Testis (tissue), 3 donors: ENCODE results near the gene LTB4R. TPM values are rescaled to one million over a fixed set of nuclear protein-coding genes. Genes with fewer than 3 reads are reported as not detected.

ENCODE experiments used
- DNase-seq: peaks from one replicate; pipeline ENCODE4 v3.0.0-alpha.2; 2019
- H3K27ac ChIP-seq, 2 donors: fragments of 200-600 bp; sonication (generic); one replicate each; pipeline ENCODE4 v1.5.1; 2019
- H3K27me3 ChIP-seq: fragments of 200-600 bp; sonication (generic); one replicate; pipeline ENCODE4 v1.5.1; 2019
- H3K36me3 ChIP-seq: fragments of 200-600 bp; sonication (generic); one replicate; pipeline ENCODE4 v1.5.1; 2017; ENCODE audit warnings: low read depth; ENCODE audit errors: missing control alignments
- H3K4me1 ChIP-seq: fragments of 200-600 bp; sonication (generic); one replicate; pipeline ENCODE4 v1.5.1; 2019
- H3K4me3 ChIP-seq, 2 donors: fragments of 200-600 bp; sonication (generic); one replicate each; pipeline ENCODE4 v1.5.1; 2017 to 2019
- H3K9me3 ChIP-seq: fragments of 200-600 bp; sonication (generic); one replicate; pipeline ENCODE4 v1.5.1; 2017
- POLR2A ChIP-seq: fragments of 450-650 bp; IDR thresholded peaks from one replicate; pipeline ENCODE4 v1.6.1; 2017; ENCODE audit warnings: antibody characterized with exemption, mild to moderate bottlenecking, moderate library complexity
- WGBS, 2 donors: methylation state at CpG; one replicate each; pipeline ENCODE4 v1.1.5; 2018; 5-methylcytosine and 5-hydroxymethylcytosine counted together
- intact Hi-C: fragments of 100-400 bp; cut with DNase I; formaldehyde crosslinking; loops from one replicate; pipeline ENCODE4 v1.15.1; 2023; ENCODE audit warnings: low total_unique reads
- polyA plus RNA-seq: library from polyadenylated mRNA; stranded (reverse); fragments of 350-450 nt; fragmentation: Illumina TruSeq; extraction: RNeasy Lipid Tissue Mini Kit (QIAGEN cat#74804); gene quantifications from one replicate; pipeline ENCODE4 v1.2.3, GENCODE V29; 2014; ENCODE audit warnings: low read depth, low replicate concordance; ENCODE audit not compliant: insufficient read depth
- small RNA-seq, 2 donors: library from RNA; depleted of rRNA; stranded (forward); fragments of <200 nt; gene quantifications; one replicate each; pipeline ENCODE3, GENCODE V24; 2016
- total RNA-seq, 2 donors: library from RNA; depleted of rRNA; stranded (reverse); fragments of >200 nt; gene quantifications; one replicate each; pipeline ENCODE4 v1.2.3, GENCODE V29; 2016
- TF ChIP-seq, protein P1 (sequence below), 3 experiments: fragments of 450-650 bp in 2 of 3; fragments of 200-600 bp in 1 of 3; sonication (generic) in 1 of 3; IDR thresholded peaks; one replicate each; pipeline ENCODE4 v1.5.1; 2016 to 2019; ENCODE audit warnings: antibody characterized with exemption in 3 of 3, mild to moderate bottlenecking in 2 of 3, moderate library complexity in 1 of 3

Gene LTB4R
- total and polyA plus RNA-seq, 3 donors from 2014 or later, result 5.5 to 10.9 (median 10.3) TPM

DNA sequence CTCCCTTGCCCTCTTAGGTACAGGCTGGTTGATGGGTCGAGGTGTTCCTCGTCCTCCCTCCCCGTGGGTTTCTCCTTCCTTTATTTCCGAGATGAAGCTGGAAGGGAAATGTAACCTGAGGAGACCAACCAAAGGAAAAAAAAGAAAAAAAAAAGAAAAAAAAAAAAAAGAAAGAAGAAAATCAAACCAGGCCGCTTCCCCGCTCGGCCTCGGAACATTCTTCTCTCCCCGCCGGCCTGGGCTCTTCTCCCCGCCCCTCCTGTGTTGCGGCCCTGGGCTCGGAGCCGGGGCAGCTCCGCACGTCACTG, 55.1 kb downstream of the LTB4R start:
- no peaks in the 10 kb centered on the region for H3K36me3 ChIP-seq
- no peaks in the 10 kb centered on the region for H3K27me3 ChIP-seq
- 0% methylated on average over 16 of the region's 16 CpGs for WGBS, 2 donors
- TF ChIP-seq, protein P1, sequence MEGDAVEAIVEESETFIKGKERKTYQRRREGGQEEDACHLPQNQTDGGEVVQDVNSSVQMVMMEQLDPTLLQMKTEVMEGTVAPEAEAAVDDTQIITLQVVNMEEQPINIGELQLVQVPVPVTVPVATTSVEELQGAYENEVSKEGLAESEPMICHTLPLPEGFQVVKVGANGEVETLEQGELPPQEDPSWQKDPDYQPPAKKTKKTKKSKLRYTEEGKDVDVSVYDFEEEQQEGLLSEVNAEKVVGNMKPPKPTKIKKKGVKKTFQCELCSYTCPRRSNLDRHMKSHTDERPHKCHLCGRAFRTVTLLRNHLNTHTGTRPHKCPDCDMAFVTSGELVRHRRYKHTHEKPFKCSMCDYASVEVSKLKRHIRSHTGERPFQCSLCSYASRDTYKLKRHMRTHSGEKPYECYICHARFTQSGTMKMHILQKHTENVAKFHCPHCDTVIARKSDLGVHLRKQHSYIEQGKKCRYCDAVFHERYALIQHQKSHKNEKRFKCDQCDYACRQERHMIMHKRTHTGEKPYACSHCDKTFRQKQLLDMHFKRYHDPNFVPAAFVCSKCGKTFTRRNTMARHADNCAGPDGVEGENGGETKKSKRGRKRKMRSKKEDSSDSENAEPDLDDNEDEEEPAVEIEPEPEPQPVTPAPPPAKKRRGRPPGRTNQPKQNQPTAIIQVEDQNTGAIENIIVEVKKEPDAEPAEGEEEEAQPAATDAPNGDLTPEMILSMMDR (IDR thresholded peaks at IDR 0.05), result no peak
- TF ChIP-seq POLR2A, result no peak
- H3K27ac ChIP-seq, result peak overlapping the region; percentile 80 to 87
- H3K4me1 ChIP-seq, result peaks cover 16% of the 10 kb centered on the region
- intact Hi-C loops, result loop anchor here (5.0 kb wide), 1 partner anchor 66 kb away; no protein-coding TSS in a partner anchor
- no peak for DNase-seq
- no peaks in the 10 kb centered on the region for H3K9me3 ChIP-seq
- H3K4me3 ChIP-seq, result peak overlapping the region; percentile 19 to 62

GRCh38 chr14:24366721-24367513, 55.6 kb downstream of the LTB4R start:
- intact Hi-C loops, result loop anchor here (5.0 kb wide), 1 partner anchor 65 kb away; no protein-coding TSS in a partner anchor
- Histone ChIP-seq H3K9me3 (no peaks in the 10 kb centered on the region), H3K4me3 (peak overlapping the region; percentile 19 to 62), H3K4me1 (peaks cover 16% of the 10 kb centered on the region), H3K27me3 (no peaks in the 10 kb centered on the region), H3K27ac (peak overlapping the region; percentile 80 to 87), H3K36me3 (no peaks in the 10 kb centered on the region)
- peak; percentile 88 for DNase-seq
- WGBS, 2 donors, result 0 to 1% methylated on average over 27 to 40 of the region's 40 CpGs
- TF ChIP-seq, protein P1 (IDR thresholded peaks at IDR 0.05), result no peak
- TF ChIP-seq POLR2A, result peak; percentile 9

Small RNA genes lying within 50 kb of the gene (small RNA-seq; reads per million reads assigned to genes)
- gene RF00026, result 0 reads per million in 2 donors

Other genes starting within 250 kb of the LTB4R start
Only the 30 nearest of the 33 such genes appear.
- 10 to 100 TPM; 67.6 to 68.0 TPM for gene DCAF11, start 196.7 kb upstream of the LTB4R start, total RNA-seq
- 77.4 TPM for gene DCAF11, start 196.7 kb upstream of the LTB4R start, polyA plus RNA-seq
- 1 to 10 TPM; 6.6 to 8.3 TPM for gene NRL, start 196.6 kb upstream of the LTB4R start, total RNA-seq
- gene NRL, start 196.6 kb upstream of the LTB4R start, polyA plus RNA-seq, result 8.2 TPM
- gene FITM1, start 180.8 kb upstream of the LTB4R start, total RNA-seq, result 1 to 10 TPM; 2.2 to 3.5 TPM
- 3.7 TPM for gene FITM1, start 180.8 kb upstream of the LTB4R start, polyA plus RNA-seq
- gene PSME1, start 175.3 kb upstream of the LTB4R start, total RNA-seq, result 10 to 100 TPM; 43.3 to 63.9 TPM
- 101 TPM for gene PSME1, start 175.3 kb upstream of the LTB4R start, polyA plus RNA-seq
- gene EMC9, start 169.9 kb upstream of the LTB4R start, total RNA-seq, result 10 to 100 TPM; 15.2 to 23.9 TPM
- 33.7 TPM for gene EMC9, start 169.9 kb upstream of the LTB4R start, polyA plus RNA-seq
- 10 to 100 TPM; 49.8 to 78.1 TPM for gene PSME2, start 164.9 kb upstream of the LTB4R start, total RNA-seq
- 122 TPM for gene PSME2, start 164.9 kb upstream of the LTB4R start, polyA plus RNA-seq
- gene RNF31, start 164.0 kb upstream of the LTB4R start, total RNA-seq, result 10 to 100 TPM; 94.5 to 96.8 TPM
- 71.0 TPM for gene RNF31, start 164.0 kb upstream of the LTB4R start, polyA plus RNA-seq
- 10 to 100 TPM; 45.7 to 56.2 TPM for gene IRF9, start 150.2 kb upstream of the LTB4R start, total RNA-seq
- 74.8 TPM for gene IRF9, start 150.2 kb upstream of the LTB4R start, polyA plus RNA-seq
- 10 to 100 TPM; 27.7 to 55.9 TPM for gene REC8, start 139.4 kb upstream of the LTB4R start, total RNA-seq
- 58.8 TPM for gene REC8, start 139.4 kb upstream of the LTB4R start, polyA plus RNA-seq
- 100 to 1,000 TPM in 1 of 2 donors, 10 to 100 TPM in 1; 85.9 to 140 TPM for gene IPO4, start 122.7 kb upstream of the LTB4R start, total RNA-seq
- gene IPO4, start 122.7 kb upstream of the LTB4R start, polyA plus RNA-seq, result 156 TPM
- 10 to 100 TPM; 45.0 to 50.0 TPM for gene TM9SF1, start 116.1 kb upstream of the LTB4R start, total RNA-seq
- 53.2 TPM for gene TM9SF1, start 116.1 kb upstream of the LTB4R start, polyA plus RNA-seq
- 10 to 100 TPM; 19.4 to 27.4 TPM for gene TSSK4, start 105.8 kb upstream of the LTB4R start, total RNA-seq
- 78.2 TPM for gene TSSK4, start 105.8 kb upstream of the LTB4R start, polyA plus RNA-seq
- 100 to 1,000 TPM in 1 of 2 donors, 10 to 100 TPM in 1; 52.9 to 111 TPM for gene CHMP4A, start 98.0 kb upstream of the LTB4R start, total RNA-seq
- gene CHMP4A, start 98.0 kb upstream of the LTB4R start, polyA plus RNA-seq, result 56.3 TPM
- 10 to 100 TPM; 17.3 to 19.5 TPM for gene MDP1, start 95.4 kb upstream of the LTB4R start, total RNA-seq
- 20.1 TPM for gene MDP1, start 95.4 kb upstream of the LTB4R start, polyA plus RNA-seq
- gene NEDD8, start 79.1 kb upstream of the LTB4R start, total RNA-seq, result 100 to 1,000 TPM in 1 of 2 donors, 10 to 100 TPM in 1; 94.6 to 110 TPM
- 180 TPM for gene NEDD8, start 79.1 kb upstream of the LTB4R start, polyA plus RNA-seq
- 10 to 100 TPM; 30.0 to 42.2 TPM for gene GMPR2, start 78.6 kb upstream of the LTB4R start, total RNA-seq
- 49.9 TPM for gene GMPR2, start 78.6 kb upstream of the LTB4R start, polyA plus RNA-seq
- gene TINF2, start 68.9 kb upstream of the LTB4R start, total RNA-seq, result 10 to 100 TPM; 27.5 to 32.1 TPM
- gene TINF2, start 68.9 kb upstream of the LTB4R start, polyA plus RNA-seq, result 45.6 TPM
- gene TGM1, start 48.3 kb upstream of the LTB4R start, total RNA-seq, result 10 to 100 TPM in 1 of 2 donors, 1 to 10 TPM in 1; 3.6 to 10.5 TPM
- gene TGM1, start 48.3 kb upstream of the LTB4R start, polyA plus RNA-seq, result 5.4 TPM
- gene RABGGTA, start 39.9 kb upstream of the LTB4R start, total RNA-seq, result 10 to 100 TPM; 70.9 to 90.2 TPM
- 33.5 TPM for gene RABGGTA, start 39.9 kb upstream of the LTB4R start, polyA plus RNA-seq
- gene DHRS1, start 11.7 kb upstream of the LTB4R start, total RNA-seq, result 10 to 100 TPM; 22.5 to 24.6 TPM
- 19.2 TPM for gene DHRS1, start 11.7 kb upstream of the LTB4R start, polyA plus RNA-seq
- gene NOP9, start 11.7 kb upstream of the LTB4R start, total RNA-seq, result 10 to 100 TPM; 25.0 to 27.6 TPM
- 20.1 TPM for gene NOP9, start 11.7 kb upstream of the LTB4R start, polyA plus RNA-seq
- 1 to 10 TPM; 3.8 to 6.6 TPM for gene CIDEB, start 3.5 kb upstream of the LTB4R start, total RNA-seq
- gene CIDEB, start 3.5 kb upstream of the LTB4R start, polyA plus RNA-seq, result 7.0 TPM
- 10 to 100 TPM; 23.4 to 28.1 TPM for gene LTB4R2, start 1.4 kb upstream of the LTB4R start, total RNA-seq
- gene LTB4R2, start 1.4 kb upstream of the LTB4R start, polyA plus RNA-seq, result 4.2 TPM
- 10 to 100 TPM; 13.9 to 23.1 TPM for gene ADCY4, start 23.6 kb downstream of the LTB4R start, total RNA-seq
- gene ADCY4, start 23.6 kb downstream of the LTB4R start, polyA plus RNA-seq, result 10.0 TPM
- 10 to 100 TPM in 1 of 2 donors, 1 to 10 TPM in 1; 3.2 to 11.3 TPM for gene RIPK3, start 28.5 kb downstream of the LTB4R start, total RNA-seq
- gene RIPK3, start 28.5 kb downstream of the LTB4R start, polyA plus RNA-seq, result 2.8 TPM
- gene NFATC4, start 56.7 kb downstream of the LTB4R start, total RNA-seq, result 10 to 100 TPM; 40.9 to 53.5 TPM
- gene NFATC4, start 56.7 kb downstream of the LTB4R start, polyA plus RNA-seq, result 83.6 TPM
- 10 to 100 TPM; 21.8 TPM for gene NYNRIN, start 87.5 kb downstream of the LTB4R start, total RNA-seq
- gene NYNRIN, start 87.5 kb downstream of the LTB4R start, polyA plus RNA-seq, result 22.0 TPM
- gene CBLN3, start 118.2 kb downstream of the LTB4R start, total RNA-seq, result 10 to 100 TPM; 13.5 to 17.0 TPM
- 9.0 TPM for gene CBLN3, start 118.2 kb downstream of the LTB4R start, polyA plus RNA-seq
- 10 to 100 TPM; 52.0 to 66.0 TPM for gene KHNYN, start 118.5 kb downstream of the LTB4R start, total RNA-seq
- gene KHNYN, start 118.5 kb downstream of the LTB4R start, polyA plus RNA-seq, result 27.9 TPM
- gene SDR39U1, start 131.3 kb downstream of the LTB4R start, total RNA-seq, result 10 to 100 TPM; 76.7 to 86.1 TPM
- gene SDR39U1, start 131.3 kb downstream of the LTB4R start, polyA plus RNA-seq, result 76.6 TPM